B cell (primary cell): Measurements from ENCODE around the gene LRRC7. TPM values are rescaled to one million over a fixed set of nuclear protein-coding genes. Genes with fewer than 3 reads are reported as not detected.

Source experiments
- ATAC-seq: fragments of 200-7000 bp; cut with Tn5 transposase; one replicate; pipeline ENCODE4 v1.10.0; 2021; ENCODE audit warnings: low read depth, mild to moderate bottlenecking, moderate number of reproducible peaks, moderate library complexity
- CTCF ChIA-PET: fragments of 350-600 bp; sonication (Branson Sonifier 250); formaldehyde crosslinking; loops from one replicate; lab custom pipeline; 2021; ENCODE audit warnings: antibody characterized with exemption, inconsistent platforms; lab: Charles Lee
- POLR2A ChIA-PET: fragments of 350-600 bp; sonication (Branson Sonifier 250); formaldehyde crosslinking; loops from one replicate; lab custom pipeline; 2021; ENCODE audit warnings: antibody characterized with exemption; lab: Charles Lee
- DNase-seq: peaks from one replicate; pipeline ENCODE4 v3.0.0; 2013
- H2AFZ ChIP-seq: 2 replicates; pipeline ENCODE4 v1.6.1; 2012; ENCODE audit warnings: mild to moderate bottlenecking, low read depth, low read length; ENCODE audit not compliant: insufficient read depth, poor library complexity, severe bottlenecking
- H3K27ac ChIP-seq, 2 donors: 1 replicate in 1 of 2; 2 replicates in 1 of 2; pipeline ENCODE4 v1.5.1; 2012 to 2013; ENCODE audit warnings: low read length in 2 of 2, mild to moderate bottlenecking in 2 of 2, moderate library complexity in 1 of 2
- H3K27me3 ChIP-seq, 4 experiments: fragments of 200-600 bp in 1 of 4; sonication (generic) in 1 of 4; replicated peaks in 1 of 4; 1 replicate in 2 of 4; 2 replicates in 2 of 4; pipeline versions ENCODE4 v1.6.1 to v1.7.0; 2013 to 2016; ENCODE audit warnings: low read length in 3 of 4, mild to moderate bottlenecking in 2 of 4, mixed read lengths in 1 of 4, moderate library complexity in 1 of 4; ENCODE audit not compliant: insufficient read depth in 4 of 4, control insufficient read depth in 3 of 4; ENCODE audit errors: control extremely low read depth in 1 of 4
- H3K36me3 ChIP-seq, 2 experiments: replicated peaks in 1 of 2; 1 replicate in 1 of 2; 2 replicates in 1 of 2; pipeline versions ENCODE4 v1.6.1 to v1.7.1; 2013; ENCODE audit warnings: low read length in 1 of 2; ENCODE audit not compliant: insufficient read depth in 2 of 2, control insufficient read depth in 1 of 2; ENCODE audit errors: control extremely low read depth in 1 of 2, extremely low read depth in 1 of 2
- H3K4me1 ChIP-seq, 2 donors: fragments of 200-600 bp in 1 of 2; sonication (generic) in 1 of 2; 1 replicate in 1 of 2; 2 replicates in 1 of 2; pipeline versions ENCODE4 v1.5.1 to v1.6.1; 2013 to 2017; ENCODE audit warnings: low read length in 2 of 2; ENCODE audit not compliant: control insufficient read depth in 2 of 2, insufficient read depth in 2 of 2
- H3K4me2 ChIP-seq: replicated peaks from 2 replicates; pipeline ENCODE3; 2012; ENCODE audit warnings: mild to moderate bottlenecking, low read depth, low read length; ENCODE audit not compliant: poor library complexity, severe bottlenecking
- H3K4me3 ChIP-seq, 5 experiments: fragments of 200-600 bp in 1 of 5; sonication (generic) in 1 of 5; 1 replicate in 3 of 5; 2 replicates in 2 of 5; pipeline versions ENCODE4 v1.5.1 to v1.7.0; 2011 to 2016; ENCODE audit warnings: low read length in 4 of 5, mild to moderate bottlenecking in 4 of 5, low read depth in 2 of 5, control low read depth in 1 of 5, moderate library complexity in 1 of 5; ENCODE audit not compliant: insufficient read depth in 1 of 5; ENCODE audit errors: control extremely low read depth in 1 of 5, extremely low read depth in 1 of 5
- H3K79me2 ChIP-seq: fragments of 200-600 bp; sonication (generic); one replicate; pipeline ENCODE4 v1.6.0; 2016; ENCODE audit warnings: low read length; ENCODE audit not compliant: control insufficient read depth, insufficient read depth
- H3K9ac ChIP-seq: fragments of 200-600 bp; sonication (generic); 2 replicates; pipeline ENCODE4 v1.6.1; 2017; ENCODE audit warnings: mild to moderate bottlenecking, low read length, moderate library complexity
- H3K9me3 ChIP-seq, 3 donors: one replicate each; pipeline versions ENCODE4 v1.6.1 to v1.7.1; 2013; ENCODE audit warnings: low read length in 2 of 3; ENCODE audit not compliant: control insufficient read depth in 2 of 3, insufficient read depth in 1 of 3; ENCODE audit errors: control extremely low read depth in 1 of 3
- H4K20me1 ChIP-seq: 2 replicates; pipeline ENCODE4 v1.6.0; 2012; ENCODE audit warnings: mild to moderate bottlenecking, low read length; ENCODE audit not compliant: insufficient read depth, control insufficient read depth, poor library complexity, severe bottlenecking
- H3K27ac Mint-ChIP-seq: one replicate; pipeline ENCODE4 v1.8.0; 2021; ENCODE audit warnings: mixed read lengths
- H3K27me3 Mint-ChIP-seq: one replicate; pipeline ENCODE4 v1.8.0; 2021; ENCODE audit warnings: mixed read lengths
- H3K4me1 Mint-ChIP-seq: one replicate; pipeline ENCODE4 v1.8.0; 2021; ENCODE audit warnings: mixed read lengths
- H3K4me3 Mint-ChIP-seq: one replicate; pipeline ENCODE4 v1.8.0; 2021; ENCODE audit warnings: mixed read lengths
- H3K9me3 Mint-ChIP-seq: one replicate; pipeline ENCODE4 v1.8.0; 2022; ENCODE audit warnings: mixed read lengths; ENCODE audit not compliant: insufficient read depth
- EZH2 ChIP-seq: IDR thresholded peaks from 2 replicates; pipeline ENCODE4 v1.6.1; 2012; ENCODE audit warnings: borderline replicate concordance, low read depth, mild to moderate bottlenecking, moderate library complexity, low read length; ENCODE audit not compliant: insufficient read depth, poor library complexity, severe bottlenecking
- WGBS: methylation state at CpG from one replicate; pipeline ENCODE4 v1.1.5; 2013; ENCODE audit warnings: missing lambda C conversion rate; ENCODE audit not compliant: insufficient coverage; 5-methylcytosine and 5-hydroxymethylcytosine counted together
- intact Hi-C: fragments of 100-400 bp; cut with micrococcal nuclease; formaldehyde crosslinking; loops from one replicate; pipeline ENCODE4 v1.10.0; 2022
- polyA plus RNA-seq: library from polyadenylated mRNA; depleted of rRNA; stranded (reverse); fragments of >200 nt; gene quantifications from 2 replicates; pipeline ENCODE4 v1.2.3, GENCODE V29; 2012
- total RNA-seq, 2 donors: library from RNA; stranded (reverse); fragments of 120-200 nt in 1 of 2; gene quantifications; 1 replicate in 1 of 2; 2 replicates in 1 of 2; pipeline versions ENCODE4 v1.2.3 to v1.2.4, GENCODE V29; 2013 to 2022
- TF ChIP-seq, protein P1 (sequence below): fragments of 200-600 bp; IDR thresholded peaks from one replicate; pipeline ENCODE4 v1.8.0; 2022; ENCODE audit warnings: antibody characterized with exemption, mild to moderate bottlenecking

The LRRC7 gene
- total and polyA plus RNA-seq, 2 donors (not counting 1 experiment from before 2014, with no cell fraction given) = not detected

DNA sequence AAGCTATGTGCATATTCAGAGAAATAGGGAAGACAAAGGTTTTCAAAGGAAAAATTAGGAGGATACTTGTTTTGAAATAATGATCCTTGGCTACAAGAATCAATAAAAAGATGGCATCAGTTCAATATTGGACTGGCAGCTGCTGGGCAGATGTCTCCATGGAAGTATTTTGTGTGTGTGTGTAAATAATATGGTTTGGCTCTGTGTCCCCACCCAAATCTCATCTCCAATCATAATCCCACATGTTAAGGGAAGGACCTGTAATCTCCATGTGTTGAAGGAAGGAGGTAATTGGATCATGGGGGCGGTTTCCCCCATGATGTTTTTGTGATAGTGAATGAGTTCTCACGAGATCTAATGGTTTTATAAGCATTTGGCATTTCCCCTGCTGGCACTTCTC is 40.4 kb upstream of the LRRC7 start:
- Mint-ChIP-seq H3K27me3 (no peaks in the 10 kb centered on the region), H3K9me3 (no peaks in the 10 kb centered on the region), H3K4me1 (no peaks in the 10 kb centered on the region), H3K27ac (no peak overlapping the region), H3K4me3 (no peak overlapping the region)
- TF ChIP-seq EZH2 = no peak
- TF ChIP-seq, protein P1, sequence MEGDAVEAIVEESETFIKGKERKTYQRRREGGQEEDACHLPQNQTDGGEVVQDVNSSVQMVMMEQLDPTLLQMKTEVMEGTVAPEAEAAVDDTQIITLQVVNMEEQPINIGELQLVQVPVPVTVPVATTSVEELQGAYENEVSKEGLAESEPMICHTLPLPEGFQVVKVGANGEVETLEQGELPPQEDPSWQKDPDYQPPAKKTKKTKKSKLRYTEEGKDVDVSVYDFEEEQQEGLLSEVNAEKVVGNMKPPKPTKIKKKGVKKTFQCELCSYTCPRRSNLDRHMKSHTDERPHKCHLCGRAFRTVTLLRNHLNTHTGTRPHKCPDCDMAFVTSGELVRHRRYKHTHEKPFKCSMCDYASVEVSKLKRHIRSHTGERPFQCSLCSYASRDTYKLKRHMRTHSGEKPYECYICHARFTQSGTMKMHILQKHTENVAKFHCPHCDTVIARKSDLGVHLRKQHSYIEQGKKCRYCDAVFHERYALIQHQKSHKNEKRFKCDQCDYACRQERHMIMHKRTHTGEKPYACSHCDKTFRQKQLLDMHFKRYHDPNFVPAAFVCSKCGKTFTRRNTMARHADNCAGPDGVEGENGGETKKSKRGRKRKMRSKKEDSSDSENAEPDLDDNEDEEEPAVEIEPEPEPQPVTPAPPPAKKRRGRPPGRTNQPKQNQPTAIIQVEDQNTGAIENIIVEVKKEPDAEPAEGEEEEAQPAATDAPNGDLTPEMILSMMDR = no peak
- Histone ChIP-seq H3K9me3 (no peaks in the 10 kb centered on the region), H3K4me3 (no peak overlapping the region), H3K79me2 (no peaks in the 10 kb centered on the region), H3K27me3 (no peaks in the 10 kb centered on the region), H3K9ac (no peak overlapping the region), H2AFZ (no peak overlapping the region), H3K4me2 (no peak overlapping the region), H3K36me3 (no peaks in the 10 kb centered on the region), H3K4me1 (no peaks in the 10 kb centered on the region), H3K27ac (no peak overlapping the region), H4K20me1 (no peaks in the 10 kb centered on the region)
- POLR2A ChIA-PET = no interaction called here
- no peak for DNase-seq
- 54% methylated on average over 2 of the region's 2 CpGs for WGBS
- CTCF ChIA-PET = no interaction called here
- no peak for ATAC-seq
- intact Hi-C loops = no loop called here

DNA sequence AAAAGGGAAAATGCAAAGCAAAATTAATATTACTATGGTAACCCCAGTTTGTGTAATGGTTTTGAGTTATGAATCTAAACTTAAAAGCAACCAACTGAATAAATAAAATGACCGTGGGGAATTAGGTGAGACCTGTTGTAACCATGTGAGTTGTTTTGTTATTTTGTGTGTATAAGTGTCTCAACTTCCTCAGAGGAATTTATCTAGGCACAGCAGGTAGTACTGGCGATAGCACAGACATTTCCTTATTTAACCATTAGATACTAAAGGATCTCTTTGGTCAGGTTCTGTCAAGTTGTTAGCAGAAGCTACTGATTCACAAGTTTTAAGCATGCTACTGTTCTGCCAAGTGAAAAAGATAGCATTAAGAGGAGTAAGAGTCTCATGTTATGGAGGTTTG is 39.3 kb upstream of the LRRC7 start:
- no peaks in the 10 kb centered on the region for H3K4me1 ChIP-seq
- intact Hi-C loops = no loop called here
- Mint-ChIP-seq H3K4me1 (no peaks in the 10 kb centered on the region), H3K27me3 (no peaks in the 10 kb centered on the region), H3K27ac (no peak overlapping the region), H3K4me3 (no peak overlapping the region), H3K9me3 (no peaks in the 10 kb centered on the region)
- ChIA-PET POLR2A (no interaction called here), CTCF (no interaction called here)
- no peak overlapping the region for H3K4me2 ChIP-seq
- no peaks in the 10 kb centered on the region for H3K9me3 ChIP-seq
- DNase-seq = no peak
- TF ChIP-seq, protein P1 = no peak
- TF ChIP-seq EZH2 = no peak
- H3K4me3 ChIP-seq = no peak overlapping the region
- H3K36me3 ChIP-seq = no peaks in the 10 kb centered on the region
- ATAC-seq = no peak
- no peak overlapping the region for H3K9ac ChIP-seq
- WGBS = no CpG with 5 or more reads among the region's 2 CpGs
- no peak overlapping the region for H3K27ac ChIP-seq
- no peaks in the 10 kb centered on the region for H4K20me1 ChIP-seq
- no peaks in the 10 kb centered on the region for H3K79me2 ChIP-seq
- no peaks in the 10 kb centered on the region for H3K27me3 ChIP-seq
- no peak overlapping the region for H2AFZ ChIP-seq
